ENCODE data around the gene NARS2.
"Not testable (repeated sequence)": the region's sequence is repeated elsewhere in the genome, so short reads cannot be mapped to it uniquely, and the experiment has no call there.

Gene NARS2

GRCh38 chr11:78467370-78467769 is 107.3 kb downstream of the NARS2 start:
- H3K4me3 ChIP-seq (ENCODE audit: low read depth, low read length) = no peak overlapping the region
- POLR2A ChIA-PET = no interaction called here
- TF ChIP-seq, protein P1, sequence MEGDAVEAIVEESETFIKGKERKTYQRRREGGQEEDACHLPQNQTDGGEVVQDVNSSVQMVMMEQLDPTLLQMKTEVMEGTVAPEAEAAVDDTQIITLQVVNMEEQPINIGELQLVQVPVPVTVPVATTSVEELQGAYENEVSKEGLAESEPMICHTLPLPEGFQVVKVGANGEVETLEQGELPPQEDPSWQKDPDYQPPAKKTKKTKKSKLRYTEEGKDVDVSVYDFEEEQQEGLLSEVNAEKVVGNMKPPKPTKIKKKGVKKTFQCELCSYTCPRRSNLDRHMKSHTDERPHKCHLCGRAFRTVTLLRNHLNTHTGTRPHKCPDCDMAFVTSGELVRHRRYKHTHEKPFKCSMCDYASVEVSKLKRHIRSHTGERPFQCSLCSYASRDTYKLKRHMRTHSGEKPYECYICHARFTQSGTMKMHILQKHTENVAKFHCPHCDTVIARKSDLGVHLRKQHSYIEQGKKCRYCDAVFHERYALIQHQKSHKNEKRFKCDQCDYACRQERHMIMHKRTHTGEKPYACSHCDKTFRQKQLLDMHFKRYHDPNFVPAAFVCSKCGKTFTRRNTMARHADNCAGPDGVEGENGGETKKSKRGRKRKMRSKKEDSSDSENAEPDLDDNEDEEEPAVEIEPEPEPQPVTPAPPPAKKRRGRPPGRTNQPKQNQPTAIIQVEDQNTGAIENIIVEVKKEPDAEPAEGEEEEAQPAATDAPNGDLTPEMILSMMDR (IDR thresholded peaks at IDR 0.05; ENCODE audit: insufficient read depth, low read length, missing control alignments) = no peak
- CTCF ChIA-PET = no interaction called here
- DNase-seq (ENCODE audit: low read depth, low spot score) = no peak

DNA sequence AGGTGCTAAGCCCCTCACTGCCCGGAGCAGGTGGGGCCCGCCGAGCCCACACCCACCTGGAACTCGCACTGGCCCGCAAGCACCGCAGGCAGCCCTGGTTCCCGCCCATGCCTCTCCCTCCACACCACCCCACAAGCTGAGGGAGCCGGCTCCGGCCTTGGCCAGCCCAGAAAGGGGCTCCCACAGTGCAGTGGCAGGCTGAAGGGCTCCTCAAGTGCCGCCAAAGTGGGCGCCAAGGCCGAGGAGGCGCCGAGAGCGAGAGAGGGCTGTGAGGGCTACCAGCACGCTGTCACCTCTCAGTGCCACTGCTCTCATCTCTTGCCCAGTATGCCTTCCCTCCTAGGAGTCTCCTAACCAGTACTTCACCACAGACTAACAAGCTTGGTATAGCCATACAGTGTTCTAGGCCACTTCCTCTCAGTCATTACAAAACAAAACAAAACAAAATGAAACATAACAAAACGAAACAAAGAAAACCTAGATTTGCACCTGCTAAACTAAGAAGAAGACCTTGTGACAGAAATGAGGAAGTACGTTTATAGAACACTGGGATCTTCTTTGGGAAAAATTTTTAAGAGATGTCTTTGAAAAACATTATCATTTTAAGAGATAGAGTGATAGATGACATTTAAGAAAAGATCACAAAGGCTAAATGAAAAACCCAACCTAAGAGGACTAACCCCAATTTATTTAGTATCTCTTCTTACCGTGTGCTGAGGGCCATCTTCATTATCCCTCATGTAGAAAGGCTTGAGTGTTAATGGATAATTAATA is 109.3 kb downstream of the NARS2 start:
- ChIA-PET POLR2A (interaction anchor here (0.7 kb wide), 1 partner anchor 294 kb away, joined by 3 read pairs; no protein-coding TSS in a partner anchor), CTCF (no interaction called here)
- TF ChIP-seq, protein P1 (IDR thresholded peaks at IDR 0.05; ENCODE audit: insufficient read depth, low read length, missing control alignments) = no peak
- no peak for DNase-seq (ENCODE audit: low read depth, low spot score)
- H3K4me3 ChIP-seq (ENCODE audit: low read depth, low read length) = no peak overlapping the region

DNA sequence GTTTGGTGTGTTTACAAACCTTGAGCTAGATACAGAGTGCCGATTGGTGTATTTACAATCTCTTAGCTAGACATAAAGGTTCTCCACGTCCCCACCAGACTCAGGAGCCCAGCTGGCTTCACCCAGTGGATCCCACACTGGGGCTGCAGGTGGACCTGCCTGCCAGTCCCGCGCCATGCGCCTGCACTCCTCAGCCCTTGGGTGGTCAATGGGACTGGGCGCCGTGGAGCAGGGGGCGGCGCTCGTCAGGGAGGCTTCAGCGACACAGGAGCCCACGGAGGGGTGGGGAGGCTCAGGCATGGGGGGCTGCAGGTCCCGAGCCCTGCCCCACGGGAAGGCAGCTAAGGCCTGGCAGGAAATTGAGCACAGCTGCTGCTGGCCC is 109.9 kb downstream of the NARS2 start:
- DNase-seq (ENCODE audit: low read depth, low spot score); CTCF ChIA-PET; H3K4me3 ChIP-seq (ENCODE audit: low read depth, low read length): not testable (repeated sequence)
- POLR2A ChIA-PET = interaction anchor here (0.7 kb wide), 1 partner anchor 293 kb away, joined by 3 read pairs; no protein-coding TSS in a partner anchor

GRCh38 chr11:78460471-78460870 is 114.2 kb downstream of the NARS2 start:
- ChIA-PET CTCF (no interaction called here), POLR2A (no interaction called here)
- DNase-seq (ENCODE audit: low read depth, low spot score) = no peak
- H3K4me3 ChIP-seq (ENCODE audit: low read depth, low read length) = no peak overlapping the region
- TF ChIP-seq, protein P1 (IDR thresholded peaks at IDR 0.05; ENCODE audit: insufficient read depth, low read length, missing control alignments) = no peak

DNA sequence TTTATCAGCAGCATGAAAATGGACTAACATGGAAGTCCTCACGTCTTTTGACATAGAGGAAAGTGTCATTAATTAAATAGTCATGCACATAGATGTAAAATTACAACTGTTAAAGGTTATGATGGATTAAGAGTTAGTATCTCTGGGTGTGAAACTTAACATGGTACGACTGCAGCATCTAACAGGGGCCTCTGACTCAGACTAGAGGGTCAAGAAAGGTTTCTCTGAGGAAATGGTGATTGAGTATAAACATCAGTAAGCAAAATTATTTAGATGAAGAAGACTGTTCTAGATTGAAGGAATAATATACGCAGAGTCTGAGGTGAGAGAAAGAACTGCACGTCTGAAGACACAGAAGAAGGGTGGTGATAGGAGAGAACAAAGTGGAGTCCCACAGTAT is 114.9 kb downstream of the NARS2 start:
- no peak for DNase-seq (ENCODE audit: low read depth, low spot score)
- CTCF ChIA-PET = no interaction called here
- H3K4me3 ChIP-seq (ENCODE audit: low read depth, low read length) = no peak overlapping the region
- POLR2A ChIA-PET = no interaction called here
- TF ChIP-seq, protein P1 (IDR thresholded peaks at IDR 0.05; ENCODE audit: insufficient read depth, low read length, missing control alignments) = no peak

DNA sequence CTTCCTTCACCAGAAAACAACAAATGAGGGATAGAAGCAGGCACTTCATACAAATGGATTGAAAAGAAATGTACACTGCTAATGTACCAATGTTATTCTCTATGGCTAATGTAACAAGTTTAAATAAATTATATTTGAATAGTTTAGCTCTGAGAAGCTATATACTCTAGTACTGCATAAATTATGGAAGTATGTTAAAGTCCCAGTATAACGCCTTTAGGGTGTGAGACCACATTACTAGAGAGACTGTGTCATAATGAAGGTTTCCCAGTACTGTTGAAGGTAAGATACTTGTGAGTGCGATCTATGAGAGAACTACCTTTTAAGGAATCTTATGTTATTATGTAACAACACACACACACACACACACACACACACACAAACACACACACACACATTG is 117.2 kb downstream of the NARS2 start:
- DNase-seq (ENCODE audit: low read depth, low spot score) = no peak
- TF ChIP-seq, protein P1 (IDR thresholded peaks at IDR 0.05; ENCODE audit: insufficient read depth, low read length, missing control alignments) = no peak
- ChIA-PET POLR2A (no interaction called here), CTCF (interaction anchor here (1.1 to 1.5 kb wide), 2 partner anchors 26 to 230 kb away, joined by 3 read pairs; no protein-coding TSS in a partner anchor)
- H3K4me3 ChIP-seq (ENCODE audit: low read depth, low read length) = no peak overlapping the region

Measured in AG04449 (cell line).